GM18858 (cell line): Measurements from ENCODE around the gene HDGFL2.
"Not testable (repeated sequence)": the region's sequence is repeated elsewhere in the genome, so short reads cannot be mapped to it uniquely, and the experiment has no call there.

ENCODE experiments used
- ATAC-seq: cut with Tn5 transposase; IDR thresholded peaks from one replicate; pipeline ENCODE4 v1.9.1; 2021; ENCODE audit not compliant: unreplicated experiment

Gene HDGFL2

DNA sequence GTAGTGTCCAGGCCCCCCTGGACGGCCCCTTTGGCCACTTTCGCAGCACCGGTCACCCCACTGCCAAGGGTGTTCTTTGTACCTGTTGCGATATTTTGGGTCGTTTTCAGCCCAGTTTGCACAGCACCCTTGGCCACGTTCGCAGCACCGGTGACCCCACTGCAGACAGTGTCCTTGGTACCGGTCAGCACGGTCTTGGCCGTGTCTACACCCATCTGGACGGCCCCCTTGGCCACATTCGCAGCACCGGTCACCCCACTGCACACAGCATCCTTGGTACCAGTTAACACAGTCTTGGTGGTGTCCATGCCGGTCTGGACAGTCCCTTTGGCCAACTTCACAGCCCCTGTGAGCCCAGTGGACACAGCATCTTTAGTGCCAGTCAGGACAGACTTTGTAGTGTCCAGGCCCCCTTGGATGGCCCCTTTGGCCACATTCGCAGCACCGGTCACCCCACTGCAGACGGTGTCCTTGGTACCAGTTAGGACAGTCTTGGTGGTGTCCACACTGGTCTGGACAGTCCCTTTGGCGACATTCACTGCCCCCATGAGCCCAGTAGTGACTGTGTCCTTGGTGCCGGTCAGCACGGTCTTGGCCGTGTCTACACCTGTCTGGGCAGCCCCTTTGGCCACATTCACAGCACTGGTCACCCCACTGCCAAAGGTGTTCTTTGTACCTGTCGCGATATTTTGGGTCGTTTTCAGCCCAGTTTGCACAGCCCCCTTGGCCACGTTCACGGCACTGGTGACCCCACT lies 39.4 kb downstream of the HDGFL2 start:
- ATAC-seq: no peak

DNA sequence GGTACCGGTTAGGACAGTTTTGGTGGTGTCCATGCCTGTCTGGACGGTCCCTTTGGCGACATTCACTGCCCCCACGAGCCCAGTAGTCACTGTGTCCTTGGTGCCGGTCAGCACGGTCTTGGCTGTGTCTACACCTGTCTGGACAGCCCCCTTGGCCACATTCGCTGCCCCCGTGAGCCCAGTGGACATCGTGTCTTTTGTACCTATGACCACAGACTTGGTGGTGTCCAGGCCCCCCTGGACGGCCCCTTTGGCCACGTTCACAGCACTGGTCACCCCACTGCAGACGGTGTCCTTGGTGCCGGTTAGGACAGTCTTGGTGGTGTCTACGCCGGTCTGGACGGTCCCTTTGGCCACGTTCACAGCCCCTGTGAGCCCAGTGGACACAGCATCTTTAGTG lies 40.0 kb downstream of the HDGFL2 start:
- ATAC-seq: no peak

- ATAC-seq: no peak
Measured at GRCh38 chr19:4513248-4513647, 41.2 kb downstream of the HDGFL2 start.

- no peak for ATAC-seq
Measured at GRCh38 chr19:4515732-4516131, 43.6 kb downstream of the HDGFL2 start.

DNA sequence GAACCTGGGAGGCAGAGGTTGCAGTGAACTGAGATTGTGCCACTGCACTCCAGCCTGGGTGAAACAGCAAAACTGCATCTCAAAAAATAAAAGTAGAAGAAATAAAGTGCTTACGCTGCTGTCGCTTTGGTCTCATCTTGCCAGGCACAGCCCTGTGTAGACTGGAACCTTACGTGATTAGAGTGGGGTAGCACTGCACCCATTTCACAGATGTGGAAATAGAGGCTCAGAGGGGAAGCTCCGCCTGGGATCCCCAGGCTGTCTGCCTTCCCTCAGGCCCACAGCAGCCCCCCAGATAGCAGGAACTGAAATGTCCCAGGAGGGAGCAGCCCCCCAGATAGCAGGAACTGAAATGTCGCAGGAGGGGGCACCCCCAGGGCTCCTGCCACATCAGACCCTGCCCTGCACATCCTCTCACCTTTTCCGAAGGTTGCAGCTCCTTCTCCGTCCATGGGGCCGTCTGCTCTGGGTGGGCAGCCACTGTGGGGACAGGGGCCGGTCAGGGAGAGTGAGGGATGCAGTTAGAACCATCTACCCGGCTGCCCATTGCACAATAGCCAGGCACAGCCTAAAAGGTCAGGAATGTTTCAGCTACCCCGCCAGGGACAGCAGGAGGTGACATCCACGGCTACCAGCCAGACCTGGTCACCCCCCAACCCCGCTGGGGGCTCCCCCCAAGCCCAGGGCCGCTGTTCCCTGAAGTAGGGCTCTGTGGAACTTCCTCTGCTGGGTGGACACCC lies 44.3 kb downstream of the HDGFL2 start:
- no peak for ATAC-seq

GRCh38 chr19:4516939-4517300 lies 44.8 kb downstream of the HDGFL2 start:
- ATAC-seq: no peak

- ATAC-seq: no peak
Measured at GRCh38 chr19:4517451-4518057, 45.5 kb downstream of the HDGFL2 start.

DNA sequence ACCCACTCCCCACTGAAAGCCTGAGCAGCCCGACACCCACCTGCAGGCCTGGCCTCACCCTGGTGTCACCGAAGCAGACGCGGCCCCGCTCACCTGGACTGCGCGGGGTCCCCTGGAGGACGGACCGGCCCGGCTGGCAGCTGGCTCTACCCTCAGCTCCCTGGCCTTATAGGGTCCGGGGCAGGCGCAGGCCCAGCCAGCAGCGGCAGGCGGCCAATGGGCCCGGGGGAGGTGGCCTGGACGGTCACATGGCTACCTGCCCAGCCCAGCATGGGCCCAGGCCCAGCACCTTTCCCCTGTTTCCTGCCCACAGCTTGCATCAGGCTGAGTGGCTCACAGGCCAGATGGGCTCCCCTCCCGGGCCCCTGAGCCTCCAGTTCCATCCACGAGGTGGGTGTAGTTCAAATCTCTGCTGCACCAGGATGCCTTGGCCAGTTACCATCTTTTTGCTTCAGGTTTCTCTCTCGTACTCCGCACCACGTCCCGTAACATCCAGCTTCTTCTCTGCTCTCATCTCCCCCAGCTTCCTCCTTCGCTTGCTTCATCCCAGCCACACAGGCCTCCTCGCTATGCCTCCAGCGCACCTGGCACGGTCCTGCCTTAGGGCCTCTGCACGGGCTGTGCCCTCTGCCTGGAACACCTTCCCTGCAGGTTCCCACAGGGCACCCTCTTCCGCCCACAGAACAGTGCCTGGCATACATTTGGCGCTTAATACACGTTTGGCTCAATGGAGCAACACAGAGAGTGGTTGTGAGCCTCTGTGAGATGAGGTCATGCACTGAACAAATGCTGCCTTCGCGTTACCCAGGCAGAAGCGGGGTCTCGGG lies 46.5 kb downstream of the HDGFL2 start, which contains the start of gene PLIN4:
PLIN4 (minus strand) TSS at position 142 of the 827 bp plus-strand sequence. CDS start 214 bp downstream, outside the sequence.
- no peak for ATAC-seq

DNA sequence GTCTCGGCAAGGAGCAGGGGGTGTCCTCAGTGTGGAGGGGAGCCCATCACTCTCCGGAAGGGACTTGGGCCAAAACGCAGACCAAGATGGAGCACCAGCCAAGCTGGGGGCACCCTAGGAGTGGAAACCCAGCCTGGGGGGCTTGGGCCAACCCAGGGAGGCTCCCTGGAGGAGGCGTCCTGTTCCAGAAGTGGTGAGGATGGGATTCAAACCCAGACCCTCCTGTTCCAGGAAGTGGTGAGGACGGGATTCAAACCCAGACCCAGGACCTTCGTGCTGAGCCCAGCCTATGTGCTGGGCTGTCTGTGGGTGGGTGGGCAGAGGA lies 47.0 kb downstream of the HDGFL2 start:
- no peak for ATAC-seq

GRCh38 chr19:4519521-4520277 lies 47.6 kb downstream of the HDGFL2 start:
- no peak for ATAC-seq

DNA sequence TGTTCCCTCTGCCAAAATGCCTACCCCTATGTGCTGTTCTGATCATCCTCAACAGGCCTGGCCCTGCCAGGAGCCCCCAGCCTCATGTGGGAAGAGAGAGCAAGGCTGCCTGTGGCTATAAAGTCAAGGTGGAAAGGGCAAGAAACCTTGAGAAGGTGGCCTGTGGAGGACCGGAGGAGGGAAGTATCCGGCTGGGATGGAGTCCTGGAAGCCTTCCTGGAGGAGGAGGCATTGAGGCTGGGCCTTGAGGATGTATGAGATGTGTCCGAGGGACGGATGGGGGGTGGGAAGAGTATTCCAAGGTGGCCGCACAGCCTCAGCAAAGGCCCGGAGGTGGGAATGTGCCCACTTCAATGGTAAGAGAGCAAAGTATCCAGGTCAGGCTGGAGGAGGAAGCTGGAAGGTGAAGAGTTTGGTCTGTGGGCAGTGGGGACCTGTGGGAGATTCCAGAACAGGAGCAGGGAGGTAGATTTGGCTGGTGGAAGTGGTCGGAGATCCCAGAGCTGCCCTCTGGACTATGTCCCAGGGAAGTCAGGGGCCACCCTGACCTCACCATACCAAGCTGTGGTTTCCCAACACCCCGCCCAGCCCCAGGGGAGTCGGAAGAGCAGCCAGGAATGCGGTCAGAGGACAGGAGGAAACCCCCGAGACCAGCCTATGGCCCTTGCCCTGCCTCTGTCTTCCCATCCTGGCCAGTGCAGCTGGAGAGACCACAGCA lies 49.2 kb downstream of the HDGFL2 start:
- no peak for ATAC-seq

DNA sequence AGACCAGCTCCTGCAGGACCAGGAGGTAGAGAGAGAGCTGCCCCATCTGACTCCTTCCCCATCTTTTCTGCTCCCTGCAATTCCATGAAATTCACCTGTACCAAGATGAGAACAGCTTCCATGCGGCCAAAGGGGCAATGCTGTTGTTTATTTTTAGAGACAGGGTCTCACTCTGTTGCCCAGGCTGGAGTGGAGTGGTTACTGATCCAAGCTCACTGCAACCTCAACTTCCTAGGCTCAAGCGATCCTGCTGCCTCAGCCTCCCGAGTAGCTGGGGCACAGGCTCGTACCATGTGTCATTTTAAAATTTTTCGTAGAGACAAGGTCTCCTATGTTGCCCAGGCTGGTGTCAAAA lies 49.8 kb downstream of the HDGFL2 start:
- ATAC-seq: no peak

GRCh38 chr19:4522291-4523002 lies 50.4 kb downstream of the HDGFL2 start:
- ATAC-seq: no peak

- ATAC-seq: no peak
Measured at GRCh38 chr19:4523306-4524110, 51.4 kb downstream of the HDGFL2 start.

DNA sequence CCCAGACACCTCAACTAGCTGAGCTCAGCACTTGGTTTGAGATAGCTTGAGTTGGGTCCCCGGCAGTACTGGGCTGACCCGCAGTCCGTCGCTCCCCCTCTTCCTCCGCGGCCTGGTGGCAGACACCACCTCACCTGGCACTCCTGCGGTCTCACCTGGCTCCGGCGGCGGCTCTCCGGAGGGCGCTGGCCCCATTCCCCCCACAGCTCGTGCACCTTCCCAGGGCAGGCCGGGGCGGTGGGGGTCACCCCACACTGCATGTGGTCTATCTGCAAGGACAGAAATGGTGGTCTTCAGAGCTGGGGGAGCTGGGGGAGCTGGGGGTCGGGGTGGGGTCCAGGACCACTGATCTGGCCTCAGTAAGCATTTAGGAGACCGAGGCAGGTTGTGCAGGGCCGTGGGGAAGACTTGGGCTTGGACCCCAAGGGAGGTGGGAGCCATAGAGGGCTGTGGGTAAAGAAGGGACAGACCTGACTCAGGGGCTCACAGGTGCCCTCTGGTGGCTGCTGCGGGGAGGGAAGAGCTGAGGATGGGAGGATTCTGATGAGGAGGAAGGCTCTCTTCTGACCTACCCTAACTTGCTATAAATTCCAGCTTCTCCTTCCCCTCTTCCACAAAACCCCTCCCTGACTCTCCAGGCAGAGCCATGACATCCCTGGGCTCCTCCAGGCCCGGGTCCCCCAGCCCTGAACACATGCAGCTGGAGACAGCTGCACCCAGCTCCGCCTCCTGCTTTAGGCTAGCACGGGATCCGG lies 52.9 kb downstream of the HDGFL2 start:
- no peak for ATAC-seq

- ATAC-seq: no peak
Measured at GRCh38 chr19:4525563-4526002, 53.5 kb downstream of the HDGFL2 start.

DNA sequence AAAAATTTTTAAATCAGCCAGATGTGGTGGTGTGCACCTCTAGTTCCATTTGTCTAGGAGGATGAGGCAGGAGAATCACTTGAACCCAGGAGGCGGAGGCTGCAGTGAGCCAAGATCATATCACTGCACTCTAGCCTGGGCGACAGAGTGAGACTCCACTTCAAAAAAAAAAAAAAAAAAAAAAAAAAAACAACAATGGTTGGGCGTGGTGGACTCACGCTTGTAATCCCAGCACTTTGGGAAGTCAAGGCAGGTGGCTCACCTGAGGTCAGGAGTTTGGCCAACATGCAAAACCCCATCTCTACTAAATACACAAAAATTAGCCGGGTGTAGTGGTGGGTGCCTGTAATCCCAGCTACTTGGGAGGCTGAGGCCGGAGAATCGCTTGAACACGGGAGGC lies 55.3 kb downstream of the HDGFL2 start:
- not testable (repeated sequence) for ATAC-seq

GRCh38 chr19:4528843-4529242 lies 56.7 kb downstream of the HDGFL2 start:
- no peak for ATAC-seq
